Measurements from ENCODE around the gene FKBP15.
"Not testable (repeated sequence)": the region's sequence is repeated elsewhere in the genome, so short reads cannot be mapped to it uniquely, and the experiment has no call there.

Gene FKBP15

GRCh38 chr9:113148781-113149510 lies 72.1 kb downstream of the FKBP15 start:
- DNase-seq, result no peak

GRCh38 chr9:113148372-113148705 lies 72.7 kb downstream of the FKBP15 start:
- no peak for DNase-seq

GRCh38 chr9:113143432-113144227 lies 77.4 kb downstream of the FKBP15 start:
- peak; percentile 31 for DNase-seq

- not testable (repeated sequence) for DNase-seq
These were observed 80.2 kb downstream of the FKBP15 start for GRCh38 chr9:113140896-113141295.

DNA sequence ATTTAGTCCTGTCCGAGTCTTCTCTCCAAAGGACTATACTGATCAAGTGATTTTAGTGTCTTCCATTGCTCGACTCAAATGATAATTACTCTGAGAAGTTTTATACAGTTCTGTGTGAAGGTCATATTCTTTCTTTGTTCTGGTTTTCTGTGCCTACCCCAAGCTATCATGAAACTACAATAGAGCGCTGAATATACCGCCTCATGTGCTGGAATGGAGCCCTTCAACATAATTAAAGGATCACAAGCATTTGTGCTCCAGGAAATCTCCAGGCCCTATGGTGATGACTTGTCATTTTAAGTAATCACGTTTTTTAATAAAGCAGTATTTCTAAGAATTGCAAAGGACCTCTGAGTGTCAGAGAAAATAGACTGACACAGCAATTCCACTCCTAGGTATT lies 81.1 kb downstream of the FKBP15 start:
- no peak for DNase-seq

DNA sequence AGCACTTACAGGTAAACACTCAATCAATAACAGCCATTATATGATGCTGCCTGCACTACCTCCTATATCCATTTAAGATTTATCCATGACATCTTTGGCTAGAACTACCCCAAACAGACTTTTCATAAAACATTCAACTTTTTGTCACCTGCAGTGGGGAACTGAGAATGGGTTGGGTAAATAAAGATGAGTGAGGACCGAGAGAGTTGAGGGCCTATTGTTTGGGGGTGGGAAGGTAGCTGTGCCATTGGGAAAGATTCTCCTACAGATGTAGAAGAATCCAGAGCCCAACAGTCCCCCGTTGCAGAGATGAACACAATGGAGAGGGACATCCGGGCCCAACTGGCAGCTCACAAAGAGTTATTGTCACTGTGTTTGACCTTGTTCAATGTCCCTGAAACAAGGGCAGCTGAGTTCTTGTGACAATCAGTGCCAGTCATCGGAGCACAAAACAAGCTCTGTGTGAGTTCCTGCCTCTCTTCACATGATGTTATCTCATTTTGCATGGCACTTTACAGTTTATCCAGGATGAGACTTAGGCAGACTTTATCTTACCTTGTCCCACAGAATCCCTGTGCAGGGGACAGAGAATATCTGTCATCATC lies 81.8 kb downstream of the FKBP15 start:
- no peak for DNase-seq

- no peak for DNase-seq
These were observed 82.3 kb downstream of the FKBP15 start for GRCh38 chr9:113138760-113139159.

DNA sequence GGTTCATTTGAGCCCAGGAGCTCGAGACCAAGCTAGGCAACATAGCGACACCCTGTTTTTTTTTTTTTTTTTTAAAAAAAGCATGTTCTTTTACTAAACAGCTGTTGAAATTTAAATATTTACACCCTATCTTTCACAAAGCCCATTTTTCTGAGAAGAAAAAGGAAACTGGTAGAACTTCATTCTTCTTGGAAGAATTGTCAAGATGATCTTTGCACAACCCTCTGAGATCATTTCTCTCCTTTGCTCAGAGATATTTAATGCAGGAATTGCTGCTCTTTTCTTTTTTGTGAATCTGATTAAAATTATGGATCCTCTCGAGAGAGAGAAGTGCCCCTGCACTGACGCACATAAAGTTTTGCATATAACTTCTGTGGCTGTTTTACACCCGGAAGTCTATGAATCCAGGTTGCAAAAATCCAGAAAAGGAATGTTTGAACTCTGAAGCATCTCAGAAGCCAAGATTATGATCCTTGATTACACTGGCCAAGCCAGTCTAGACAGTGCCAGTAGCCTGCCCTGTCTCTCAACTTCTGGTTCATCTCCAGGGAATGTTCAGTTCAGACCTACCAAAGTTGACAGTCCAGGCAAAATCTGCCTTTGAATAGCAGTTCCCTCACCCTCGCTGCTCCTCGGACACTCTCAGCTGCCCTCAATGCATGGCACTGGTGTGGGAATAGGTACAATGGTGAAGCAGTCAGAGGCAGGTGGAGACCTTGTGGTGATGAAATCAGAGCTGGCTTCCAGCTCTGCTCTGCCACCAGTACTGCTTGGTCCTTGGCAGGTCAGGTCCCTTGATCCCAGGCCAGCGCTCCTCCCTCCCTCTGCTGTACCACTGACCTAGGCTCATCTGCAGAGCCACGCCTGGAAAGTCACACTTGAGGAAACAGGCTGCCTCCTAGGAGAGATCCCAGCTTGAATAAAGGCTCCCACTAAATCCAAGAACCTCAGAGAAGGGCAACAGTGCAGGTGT lies 83.6 kb downstream of the FKBP15 start:
- no peak for DNase-seq

GRCh38 chr9:113131689-113132151 lies 89.4 kb downstream of the FKBP15 start:
- no peak for DNase-seq

DNA sequence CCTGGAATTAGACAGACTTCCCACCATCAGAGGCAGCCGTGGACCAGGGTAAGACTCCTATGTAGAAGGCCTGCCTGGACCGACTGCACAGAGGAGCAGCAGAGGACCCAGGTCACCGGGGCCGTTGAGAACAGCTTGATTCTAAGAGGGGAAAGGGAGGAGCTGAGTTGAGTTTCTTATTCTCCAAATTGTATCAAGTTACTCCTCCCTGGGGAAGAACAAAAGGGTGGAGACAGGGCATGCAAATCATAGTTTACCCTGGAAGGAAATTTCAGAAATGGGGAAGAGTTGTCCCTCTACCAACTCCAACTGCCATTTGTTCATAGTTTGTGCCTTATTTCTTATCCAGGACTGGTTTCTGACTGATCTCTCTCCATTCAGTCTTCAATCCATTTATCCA lies 91.2 kb downstream of the FKBP15 start:
- DNase-seq, result no peak

DNA sequence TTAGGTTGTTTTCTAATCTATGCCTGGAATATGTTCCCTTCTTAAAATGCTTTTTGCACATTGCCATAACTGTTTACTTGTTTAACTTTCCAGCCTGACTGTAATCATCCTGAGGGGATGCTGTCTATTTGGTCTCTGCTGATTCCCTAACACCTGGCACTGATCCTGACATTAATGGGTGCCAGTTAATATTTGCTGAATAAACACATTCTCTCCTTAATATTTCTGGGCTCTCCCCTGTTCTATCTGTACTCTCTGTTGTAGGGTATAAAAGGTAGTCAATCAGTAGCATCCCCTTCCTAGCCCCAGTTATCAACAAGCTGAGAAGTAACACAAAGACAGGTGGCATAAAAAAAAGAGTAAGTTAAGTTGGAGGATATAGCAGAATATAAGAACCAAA lies 91.6 kb downstream of the FKBP15 start:
- no peak for DNase-seq

DNA sequence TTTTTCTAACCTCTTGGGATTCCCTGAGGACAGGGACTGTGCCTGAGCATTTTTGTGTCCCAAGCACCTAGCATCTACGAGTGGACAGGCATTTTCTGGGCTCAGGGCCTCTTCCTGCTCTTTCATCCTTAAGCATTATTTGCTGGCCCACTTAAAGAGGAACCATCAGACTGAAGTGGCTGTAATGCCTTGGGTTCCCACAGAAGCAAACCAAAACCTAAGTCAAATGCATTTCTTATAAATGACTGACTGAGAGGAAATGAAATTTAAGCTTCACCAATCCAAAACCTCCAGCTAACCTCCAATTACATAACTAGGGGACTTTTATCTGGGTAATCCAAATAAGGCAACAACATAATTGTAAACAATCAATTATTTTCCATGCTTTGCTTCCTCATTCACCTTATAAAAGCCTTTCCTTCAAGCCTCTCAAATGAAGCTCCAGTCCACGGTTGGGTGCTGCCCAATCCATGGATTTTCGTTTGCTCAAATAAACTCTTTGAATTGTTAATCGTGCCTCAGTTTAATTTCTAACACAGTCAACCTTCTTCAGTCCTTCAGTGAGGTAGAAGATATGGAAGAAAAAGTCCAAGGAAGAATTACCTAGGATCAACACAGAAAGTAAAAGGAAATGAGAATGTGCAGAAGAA lies 95.6 kb downstream of the FKBP15 start:
- no peak for DNase-seq

- not testable (repeated sequence) for DNase-seq
These were observed 102.2 kb downstream of the FKBP15 start for GRCh38 chr9:113118829-113119228.

Data from DMS53 (cell line).